ENCODE measurements around the gene S100P. TPM values are rescaled to one million over a fixed set of nuclear protein-coding genes. Genes with fewer than 3 reads are reported as not detected.

The S100P gene
- total RNA-seq, 3 donors from 2014 or later (not counting 1 experiment from before 2014, with no cell fraction given): 2.4 to 4.3 (median 2.7) TPM

DNA sequence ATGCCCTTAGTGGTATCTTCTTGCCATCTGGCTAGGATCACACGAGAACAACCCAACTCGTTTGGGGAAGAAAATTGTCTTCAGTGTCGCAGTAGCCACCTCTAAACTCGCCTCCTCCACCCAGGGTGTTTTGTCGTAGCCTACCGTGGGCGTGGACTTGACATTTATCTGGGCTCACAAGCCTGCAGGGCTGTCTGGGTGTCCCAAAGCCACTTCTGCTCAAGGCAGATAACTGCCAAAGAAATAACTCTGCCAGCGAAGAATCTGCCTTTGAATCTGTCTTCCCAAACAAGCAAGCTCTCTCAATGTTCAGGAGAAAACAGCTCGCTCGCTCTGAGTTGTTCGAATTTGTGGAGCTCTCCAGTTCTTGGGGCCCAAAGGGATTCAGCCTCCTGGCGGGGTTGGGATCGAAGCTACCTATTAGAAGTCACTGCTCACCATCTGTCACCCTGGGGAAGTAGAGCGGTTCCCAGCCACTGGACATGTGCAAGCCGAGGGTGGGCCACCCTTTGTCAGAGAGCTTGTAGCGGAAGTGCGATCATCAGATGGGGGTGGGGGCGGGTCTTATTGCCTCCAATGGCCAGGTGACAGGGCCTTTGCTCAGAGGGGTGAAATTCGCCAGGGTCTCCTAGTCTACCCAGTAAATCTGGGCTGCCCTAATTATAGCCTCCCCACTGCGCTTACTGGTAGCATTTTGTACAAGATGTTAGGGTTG, 37.1 kb downstream of the S100P start:
- TF ChIP-seq, protein P1, sequence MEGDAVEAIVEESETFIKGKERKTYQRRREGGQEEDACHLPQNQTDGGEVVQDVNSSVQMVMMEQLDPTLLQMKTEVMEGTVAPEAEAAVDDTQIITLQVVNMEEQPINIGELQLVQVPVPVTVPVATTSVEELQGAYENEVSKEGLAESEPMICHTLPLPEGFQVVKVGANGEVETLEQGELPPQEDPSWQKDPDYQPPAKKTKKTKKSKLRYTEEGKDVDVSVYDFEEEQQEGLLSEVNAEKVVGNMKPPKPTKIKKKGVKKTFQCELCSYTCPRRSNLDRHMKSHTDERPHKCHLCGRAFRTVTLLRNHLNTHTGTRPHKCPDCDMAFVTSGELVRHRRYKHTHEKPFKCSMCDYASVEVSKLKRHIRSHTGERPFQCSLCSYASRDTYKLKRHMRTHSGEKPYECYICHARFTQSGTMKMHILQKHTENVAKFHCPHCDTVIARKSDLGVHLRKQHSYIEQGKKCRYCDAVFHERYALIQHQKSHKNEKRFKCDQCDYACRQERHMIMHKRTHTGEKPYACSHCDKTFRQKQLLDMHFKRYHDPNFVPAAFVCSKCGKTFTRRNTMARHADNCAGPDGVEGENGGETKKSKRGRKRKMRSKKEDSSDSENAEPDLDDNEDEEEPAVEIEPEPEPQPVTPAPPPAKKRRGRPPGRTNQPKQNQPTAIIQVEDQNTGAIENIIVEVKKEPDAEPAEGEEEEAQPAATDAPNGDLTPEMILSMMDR (IDR thresholded peaks at IDR 0.05): no peak
- Mint-ChIP-seq H3K27ac (no peak overlapping the region), H3K36me3 (no peaks in the 10 kb centered on the region), H3K9me3 (no peaks in the 10 kb centered on the region), H3K4me3 (no peak overlapping the region), H3K27me3 (ENCODE audit: low read depth in 2 of 2) (peaks cover 7 to 15% of the 10 kb centered on the region in 2 donors), H3K4me1 (peaks cover 0 to 4% of the 10 kb centered on the region in 2 donors)
- no peaks in the 10 kb centered on the region for H3K27me3 ChIP-seq (ENCODE audit: control insufficient read depth, insufficient read depth, low read length)
- H3K9me3 ChIP-seq (ENCODE audit: control insufficient read depth, insufficient read depth, low read length): no peaks in the 10 kb centered on the region
- DNase-seq: no peak
- ATAC-seq: no peak
- intact Hi-C loops (cut with micrococcal nuclease): no loop called here
- H3K36me3 ChIP-seq (ENCODE audit: control insufficient read depth, insufficient read depth, low read length): no peaks in the 10 kb centered on the region
- H3K4me1 ChIP-seq (ENCODE audit: control insufficient read depth, insufficient read depth, low read length): no peaks in the 10 kb centered on the region
- H3K27ac ChIP-seq (ENCODE audit: low read length): no peak overlapping the region
- no peak overlapping the region for H3K4me3 ChIP-seq (ENCODE audit: low read length)
- 76% methylated on average over 20 of the region's 20 CpGs for WGBS (ENCODE audit: insufficient coverage)

GRCh38 chr4:6731318-6731675, 37.6 kb downstream of the S100P start:
- Mint-ChIP-seq H3K36me3 (no peaks in the 10 kb centered on the region), H3K27ac (no peak overlapping the region), H3K4me3 (no peak overlapping the region), H3K4me1 (peaks cover 0 to 4% of the 10 kb centered on the region in 2 donors), H3K27me3 (ENCODE audit: low read depth in 2 of 2) (peaks cover 7 to 15% of the 10 kb centered on the region in 2 donors), H3K9me3 (no peaks in the 10 kb centered on the region)
- no peaks in the 10 kb centered on the region for H3K9me3 ChIP-seq (ENCODE audit: control insufficient read depth, insufficient read depth, low read length)
- no peak overlapping the region for H3K27ac ChIP-seq (ENCODE audit: low read length)
- DNase-seq: no peak
- 93% methylated on average over 8 of the region's 8 CpGs for whole genome bisulfite sequencing (ENCODE audit: insufficient coverage)
- no peak overlapping the region for H3K4me3 ChIP-seq (ENCODE audit: low read length)
- no peak for ATAC-seq
- intact Hi-C loops (cut with micrococcal nuclease): no loop called here
- H3K4me1 ChIP-seq (ENCODE audit: control insufficient read depth, insufficient read depth, low read length): no peaks in the 10 kb centered on the region
- TF ChIP-seq, protein P1 (IDR thresholded peaks at IDR 0.05): no peak
- H3K36me3 ChIP-seq (ENCODE audit: control insufficient read depth, insufficient read depth, low read length): no peaks in the 10 kb centered on the region
- H3K27me3 ChIP-seq (ENCODE audit: control insufficient read depth, insufficient read depth, low read length): no peaks in the 10 kb centered on the region

DNA sequence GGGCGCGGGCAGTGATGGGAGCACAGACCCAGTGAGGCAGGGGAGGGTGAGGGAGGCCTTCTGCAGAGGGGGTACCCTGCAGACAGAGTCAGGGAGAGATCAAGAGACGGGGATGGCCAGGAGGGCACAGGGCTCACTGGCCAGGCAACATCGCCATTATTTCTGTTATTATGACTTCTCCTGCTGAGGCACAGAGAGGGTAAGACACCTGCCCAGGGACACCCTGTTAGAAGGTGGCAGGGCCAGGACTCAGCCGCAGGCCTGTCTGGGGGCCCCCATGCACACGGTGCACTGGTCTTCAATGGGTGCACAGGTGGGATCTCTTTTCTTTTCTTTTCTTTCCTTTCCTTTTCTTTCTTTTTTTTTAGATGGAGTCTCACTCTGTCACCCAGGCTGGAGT, 38.1 kb downstream of the S100P start:
- H3K4me3 Mint-ChIP-seq: no peak overlapping the region
- H3K4me3 ChIP-seq (ENCODE audit: low read length): no peak overlapping the region
- no peaks in the 10 kb centered on the region for H3K27me3 ChIP-seq (ENCODE audit: control insufficient read depth, insufficient read depth, low read length)
- H3K27ac Mint-ChIP-seq: no peak overlapping the region
- no peak for DNase-seq
- peaks cover 7 to 15% of the 10 kb centered on the region in 2 donors for H3K27me3 Mint-ChIP-seq (ENCODE audit: low read depth in 2 of 2)
- ATAC-seq: no peak
- H3K9me3 Mint-ChIP-seq: no peaks in the 10 kb centered on the region
- WGBS (ENCODE audit: insufficient coverage): 95% methylated on average over 6 of the region's 6 CpGs
- no peaks in the 10 kb centered on the region for H3K9me3 ChIP-seq (ENCODE audit: control insufficient read depth, insufficient read depth, low read length)
- intact Hi-C loops (cut with micrococcal nuclease): no loop called here
- H3K4me1 ChIP-seq (ENCODE audit: control insufficient read depth, insufficient read depth, low read length): no peaks in the 10 kb centered on the region
- no peaks in the 10 kb centered on the region for H3K36me3 ChIP-seq (ENCODE audit: control insufficient read depth, insufficient read depth, low read length)
- H3K36me3 Mint-ChIP-seq: no peaks in the 10 kb centered on the region
- TF ChIP-seq, protein P1 (IDR thresholded peaks at IDR 0.05): no peak
- peaks cover 0 to 4% of the 10 kb centered on the region in 2 donors for H3K4me1 Mint-ChIP-seq
- no peak overlapping the region for H3K27ac ChIP-seq (ENCODE audit: low read length)
